ENCODE measurements around the gene NOTO. TPM values are rescaled to one million over a fixed set of nuclear protein-coding genes. Genes with fewer than 3 reads are reported as not detected.

NOTO gene
- polyA plus RNA-seq, 2 of the 4 experiments (the other 2 are of a cell fraction), result 0.03 TPM; not detected in 1

GRCh38 chr2:73243884-73244570 lies 41.7 kb downstream of the NOTO start:
- CTCF ChIA-PET, result interaction anchor here (0.9 to 3.2 kb wide), 7 partner anchors 9 to 46 kb away, joined by 3 to 15 read pairs (median 6); partner anchors contain the start of genes CCT7 and PRADC1
- TF ChIP-seq HEYL (CRISPR knock-in tag; IDR thresholded peaks at IDR 0.05) (no peak), BHLHE40 (IDR thresholded peaks at IDR 0.05; ENCODE audit: low read depth, low read length) (no peak), CBX8 (IDR thresholded peaks at IDR 0.05) (no peak), SMC3 (IDR thresholded peaks at IDR 0.05) (no peak), MYC (IDR thresholded peaks at IDR 0.05; ENCODE audit: borderline replicate concordance, low read length) (no peak)
- Histone ChIP-seq H3K27ac (no peak overlapping the region), H3K4me3 (no peak overlapping the region), H3K9me3 (no peaks in the 10 kb centered on the region), H3K4me2 (no peak overlapping the region), H3K4me1 (peaks cover 2% of the 10 kb centered on the region; the same call in 1 of the 3 replicates)
- FAIRE-seq (no peak), DNase-seq (ENCODE audit: low read depth in 1 of 2, low spot score in 1 of 2) (no peak), ATAC-seq (no peak)
- POLR2A ChIA-PET, result interaction anchor here (1.5 to 2.3 kb wide), 3 partner anchors 10 to 13 kb away, joined by 5 to 10 read pairs (median 6); partner anchors contain the start of genes CCT7 and PRADC1
- WGBS (ENCODE audit: missing lambda C conversion rate), result 59% methylated on average over 5 of the region's 5 CpGs

GRCh38 chr2:73244580-73244979 lies 42.2 kb downstream of the NOTO start:
- Histone ChIP-seq H3K4me3 (no peak overlapping the region), H3K4me2 (no peak overlapping the region), H3K27ac (no peak overlapping the region), H3K4me1 (no peaks in the 10 kb centered on the region), H3K9me3 (no peaks in the 10 kb centered on the region)
- no peak for ATAC-seq
- ChIA-PET CTCF (interaction anchor here (0.7 to 3.2 kb wide), 8 partner anchors 9 to 67 kb away, joined by 3 to 15 read pairs (median 4); partner anchors contain the start of genes CCT7 and PRADC1), POLR2A (interaction anchor here (1.5 to 1.9 kb wide), 2 partner anchors 11 to 13 kb away, joined by 5 to 10 read pairs; partner anchors contain the start of genes CCT7 and PRADC1)
- WGBS (ENCODE audit: missing lambda C conversion rate), result 69% methylated on average over 3 of the region's 3 CpGs
- no peak for FAIRE-seq
- no peak for DNase-seq (ENCODE audit: low read depth in 1 of 2, low spot score in 1 of 2)
- TF ChIP-seq PBX3 (IDR thresholded peaks at IDR 0.05) (no peak), CBX2 (IDR thresholded peaks at IDR 0.05; ENCODE audit: borderline replicate concordance, low read depth) (no peak), HOXB5 (CRISPR knock-in tag; IDR thresholded peaks at IDR 0.05) (no peak), ZSCAN20 (CRISPR knock-in tag; IDR thresholded peaks at IDR 0.05) (no peak), TP53 (CRISPR knock-in tag; IDR thresholded peaks at IDR 0.05) (no peak), ZFP36 (IDR thresholded peaks at IDR 0.05; ENCODE audit: borderline replicate concordance, partially characterized antibody) (no peak), HMGXB4 (CRISPR knock-in tag; IDR thresholded peaks at IDR 0.05; ENCODE audit: borderline replicate concordance) (no peak), KDM1A (IDR thresholded peaks at IDR 0.05; ENCODE audit: low read depth) (no peak), POLR2A (IDR thresholded peaks at IDR 0.05; ENCODE audit: low read length) (no peak), HES2 (IDR thresholded peaks at IDR 0.05) (no peak), RARB (CRISPR knock-in tag; IDR thresholded peaks at IDR 0.05) (no peak)

- 86% methylated on average over 3 of the region's 3 CpGs for WGBS (ENCODE audit: missing lambda C conversion rate)
- Histone ChIP-seq H3K4me3 (no peak overlapping the region), H3K4me2 (no peak overlapping the region), H3K4me1 (no peaks in the 10 kb centered on the region), H3K9me3 (no peaks in the 10 kb centered on the region), H3K27ac (no peak overlapping the region)
- no peak for FAIRE-seq
- ChIA-PET CTCF (interaction anchor here (1.0 to 5.8 kb wide), 5 partner anchors 11 to 43 kb away, joined by 3 to 50 read pairs (median 5); no protein-coding TSS in a partner anchor), POLR2A (interaction anchor here (1.8 kb wide), 1 partner anchor 12 kb away, joined by 10 read pairs; the partner anchor contains the start of gene CCT7)
- peak; percentile 46 for TF ChIP-seq MAFK (IDR thresholded peaks at IDR 0.05; ENCODE audit: partially characterized antibody)
- TF ChIP-seq NPAS2 (CRISPR knock-in tag; IDR thresholded peaks at IDR 0.05; ENCODE audit: borderline replicate concordance), result no peak
- no peak for DNase-seq (ENCODE audit: low read depth in 1 of 2, low spot score in 1 of 2)
- ATAC-seq, result no peak
These were observed 44.5 kb downstream of the NOTO start for GRCh38 chr2:73246850-73247249.

Data from A549 (cell line).